ENCODE data around the gene MYO9B. TPM values are rescaled to one million over a fixed set of nuclear protein-coding genes. Genes with fewer than 3 reads are reported as not detected.
A peak's percentile ranks its signal among the peaks of the same experiment; 100 is the strongest.

The MYO9B gene
- total RNA-seq, 1 experiment from 2014 or later, result 74.6 TPM

GRCh38 chr19:17226002-17226933, 150.7 kb downstream of the MYO9B start, which contains the start of gene OCEL1 (continued):
- TF ChIP-seq ZNF274 (IDR thresholded peaks at IDR 0.05; ENCODE audit: low read depth, low read length), result no peak
- TF ChIP-seq POLR2A (IDR thresholded peaks at IDR 0.05; ENCODE audit: borderline replicate concordance, extremely low read depth, insufficient read depth, insufficient read length), result peak; percentile 77
- TF ChIP-seq CBX3 (IDR thresholded peaks at IDR 0.05; ENCODE audit: low read depth), result no peak
- TF ChIP-seq, protein P1, sequence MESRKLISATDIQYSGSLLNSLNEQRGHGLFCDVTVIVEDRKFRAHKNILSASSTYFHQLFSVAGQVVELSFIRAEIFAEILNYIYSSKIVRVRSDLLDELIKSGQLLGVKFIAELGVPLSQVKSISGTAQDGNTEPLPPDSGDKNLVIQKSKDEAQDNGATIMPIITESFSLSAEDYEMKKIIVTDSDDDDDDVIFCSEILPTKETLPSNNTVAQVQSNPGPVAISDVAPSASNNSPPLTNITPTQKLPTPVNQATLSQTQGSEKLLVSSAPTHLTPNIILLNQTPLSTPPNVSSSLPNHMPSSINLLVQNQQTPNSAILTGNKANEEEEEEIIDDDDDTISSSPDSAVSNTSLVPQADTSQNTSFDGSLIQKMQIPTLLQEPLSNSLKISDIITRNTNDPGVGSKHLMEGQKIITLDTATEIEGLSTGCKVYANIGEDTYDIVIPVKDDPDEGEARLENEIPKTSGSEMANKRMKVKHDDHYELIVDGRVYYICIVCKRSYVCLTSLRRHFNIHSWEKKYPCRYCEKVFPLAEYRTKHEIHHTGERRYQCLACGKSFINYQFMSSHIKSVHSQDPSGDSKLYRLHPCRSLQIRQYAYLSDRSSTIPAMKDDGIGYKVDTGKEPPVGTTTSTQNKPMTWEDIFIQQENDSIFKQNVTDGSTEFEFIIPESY (IDR thresholded peaks at IDR 0.05; ENCODE audit: extremely low read depth, insufficient replicate concordance, low read length), result no peak
- TF ChIP-seq CTCF (IDR thresholded peaks at IDR 0.05 in 2 of 3, conservative IDR thresholded peaks at IDR 0.05 in 1 of 3; ENCODE audit: borderline replicate concordance in 1 of 3, insufficient read depth in 1 of 3, low read depth in 2 of 3, low read length in 2 of 3), result no peak
- TF ChIP-seq RAD21 (IDR thresholded peaks at IDR 0.05; ENCODE audit: low read depth), result no peak; the same call in 1 of the 2 replicates
- no peak for TF ChIP-seq FOSL1 (IDR thresholded peaks at IDR 0.05; ENCODE audit: low read depth)
- TF ChIP-seq ELF1 (IDR thresholded peaks at IDR 0.05; ENCODE audit: borderline replicate concordance, low read depth), result no peak
- TF ChIP-seq CEBPB (IDR thresholded peaks at IDR 0.05; ENCODE audit: low read depth), result no peak

Data from HCT116 (cell line).